GM19468 (cell line): ENCODE data around the gene RAD51B.

Experiments used
- ATAC-seq: cut with Tn5 transposase; IDR thresholded peaks from one replicate; pipeline ENCODE4 v1.9.1; 2021; ENCODE audit warnings: mild to moderate bottlenecking, moderate library complexity, moderate number of reproducible peaks; ENCODE audit not compliant: unreplicated experiment; ENCODE audit errors: extremely low read depth

Gene RAD51B

GRCh38 chr14:68333262-68333661 is 513.7 kb downstream of the RAD51B start:
- no peak for ATAC-seq

- no peak for ATAC-seq
Measured at GRCh38 chr14:68335312-68335711, 515.7 kb downstream of the RAD51B start.

- no peak for ATAC-seq
Measured at GRCh38 chr14:68336165-68336564, 516.6 kb downstream of the RAD51B start.

GRCh38 chr14:68337279-68337678 is 517.7 kb downstream of the RAD51B start:
- ATAC-seq, result no peak

GRCh38 chr14:68340262-68340661 is 520.7 kb downstream of the RAD51B start:
- ATAC-seq, result no peak

GRCh38 chr14:68341411-68342212 is 522.0 kb downstream of the RAD51B start:
- no peak for ATAC-seq

- no peak for ATAC-seq
Measured at GRCh38 chr14:68342216-68342763, 522.7 kb downstream of the RAD51B start.

GRCh38 chr14:68343534-68344118 is 524.0 kb downstream of the RAD51B start:
- ATAC-seq, result no peak

GRCh38 chr14:68345738-68346137 is 526.2 kb downstream of the RAD51B start:
- no peak for ATAC-seq

GRCh38 chr14:68346556-68347343 is 527.2 kb downstream of the RAD51B start:
- ATAC-seq, result no peak

- ATAC-seq, result no peak
Measured at GRCh38 chr14:68349900-68350629, 530.5 kb downstream of the RAD51B start.

GRCh38 chr14:68355415-68355814 is 535.8 kb downstream of the RAD51B start:
- no peak for ATAC-seq

GRCh38 chr14:68357777-68358176 is 538.2 kb downstream of the RAD51B start:
- ATAC-seq, result no peak

GRCh38 chr14:68358500-68358899 is 538.9 kb downstream of the RAD51B start:
- no peak for ATAC-seq

- no peak for ATAC-seq
Measured at GRCh38 chr14:68359022-68359836, 539.6 kb downstream of the RAD51B start.

GRCh38 chr14:68359837-68360552 is 540.4 kb downstream of the RAD51B start:
- no peak for ATAC-seq

- no peak for ATAC-seq
Measured at GRCh38 chr14:68361231-68361630, 541.7 kb downstream of the RAD51B start.

- ATAC-seq, result no peak
Measured at GRCh38 chr14:68362846-68363245, 543.3 kb downstream of the RAD51B start.

- ATAC-seq, result no peak
Measured at GRCh38 chr14:68363466-68363842, 543.9 kb downstream of the RAD51B start.
